Measurements from ENCODE around the gene STC2. TPM values are rescaled to one million over a fixed set of nuclear protein-coding genes. Genes with fewer than 3 reads are reported as not detected.

STC2 gene
- polyA plus RNA-seq, 3 donors, result not detected

- H3K4me1 Mint-ChIP-seq, result peaks cover 2% of the 10 kb centered on the region
- H3K4me3 Mint-ChIP-seq, result peak overlapping the region in 1 of 2 donors; percentile 46
- DNase-seq, result no peak
- Histone ChIP-seq H2AFZ (ENCODE audit: insufficient read depth, low read depth, low read length, poor library complexity, severe bottlenecking) (no peak overlapping the region), H3K36me3 (replicated peaks in 1 of 2; ENCODE audit: control insufficient read depth in 1 of 2, insufficient read depth in 2 of 2, low read length in 2 of 2) (no peaks in the 10 kb centered on the region), H3K79me2 (ENCODE audit: insufficient read depth, low read length) (no peaks in the 10 kb centered on the region), H3K4me1 (ENCODE audit: control insufficient read depth in 1 of 2, insufficient read depth in 2 of 2, low read length in 2 of 2) (no peaks in the 10 kb centered on the region), H4K20me1 (ENCODE audit: insufficient read depth, low read length) (no peaks in the 10 kb centered on the region), H3K27me3 (ENCODE audit: control insufficient read depth in 2 of 2, insufficient read depth in 2 of 2, low read length in 2 of 2) (peaks cover 0 to 24% of the 10 kb centered on the region in 2 donors), H3K27ac (ENCODE audit: low read depth in 1 of 2, low read length in 2 of 2) (no peak overlapping the region), H3K9me3 (replicated peaks in 1 of 2; ENCODE audit: control insufficient read depth in 1 of 2, insufficient read depth in 1 of 2, low read length in 2 of 2) (peaks cover under 1 to 2% of the 10 kb centered on the region in 2 donors), H3K4me3 (replicated peaks in 1 of 3; ENCODE audit: low read depth in 2 of 3, low read length in 3 of 3) (no peak overlapping the region), H3K4me2 (replicated peaks; ENCODE audit: extremely low read depth, low read length, poor library complexity, severe bottlenecking) (no peak overlapping the region), H3K9ac (ENCODE audit: insufficient read depth, low read length, poor library complexity, severe bottlenecking) (no peak overlapping the region)
- TF ChIP-seq CTCF (IDR thresholded peaks at IDR 0.05), result no peak
- no CpG with 5 or more reads among the region's 6 CpGs for WGBS (ENCODE audit: insufficient coverage)
- H3K27me3 Mint-ChIP-seq (ENCODE audit: low read depth in 3 of 3), result peaks cover 9 to 44% (median 26%) of the 10 kb centered on the region in 3 donors
- no peak overlapping the region for H3K27ac Mint-ChIP-seq
- intact Hi-C loops (cut with micrococcal nuclease), result no loop called here
- no peaks in the 10 kb centered on the region for H3K36me3 Mint-ChIP-seq
- H3K9me3 Mint-ChIP-seq, result peaks cover under 1 to 7% (median 1%) of the 10 kb centered on the region in 7 donors
These were observed 25.6 kb downstream of the STC2 start for GRCh38 chr5:173302546-173303155.

GRCh38 chr5:173301695-173302545 lies 26.3 kb downstream of the STC2 start:
- no peaks in the 10 kb centered on the region for H3K9me3 ChIP-seq (replicated peaks in 1 of 2; ENCODE audit: control insufficient read depth in 1 of 2, insufficient read depth in 1 of 2, low read length in 2 of 2)
- H3K4me3 Mint-ChIP-seq, result peak overlapping the region in 1 of 2 donors; percentile 46
- H3K27me3 ChIP-seq (ENCODE audit: control insufficient read depth in 2 of 2, insufficient read depth in 2 of 2, low read length in 2 of 2), result peaks cover 0 to 24% of the 10 kb centered on the region in 2 donors
- WGBS (ENCODE audit: insufficient coverage), result 57% methylated on average over 15 of the region's 17 CpGs
- no peak for TF ChIP-seq CTCF (IDR thresholded peaks at IDR 0.05)
- no peaks in the 10 kb centered on the region for H3K79me2 ChIP-seq (ENCODE audit: insufficient read depth, low read length)
- no peaks in the 10 kb centered on the region for H4K20me1 ChIP-seq (ENCODE audit: insufficient read depth, low read length)
- H3K4me3 ChIP-seq (replicated peaks in 1 of 3; ENCODE audit: low read depth in 2 of 3, low read length in 3 of 3), result no peak overlapping the region
- intact Hi-C loops (cut with micrococcal nuclease), result no loop called here
- no peak overlapping the region for H3K9ac ChIP-seq (ENCODE audit: insufficient read depth, low read length, poor library complexity, severe bottlenecking)
- H2AFZ ChIP-seq (ENCODE audit: insufficient read depth, low read depth, low read length, poor library complexity, severe bottlenecking), result no peak overlapping the region
- no peak overlapping the region for H3K27ac ChIP-seq (ENCODE audit: low read depth in 1 of 2, low read length in 2 of 2)
- H3K36me3 Mint-ChIP-seq, result no peaks in the 10 kb centered on the region
- no peaks in the 10 kb centered on the region for H3K36me3 ChIP-seq (replicated peaks in 1 of 2; ENCODE audit: control insufficient read depth in 1 of 2, insufficient read depth in 2 of 2, low read length in 2 of 2)
- H3K4me1 ChIP-seq (ENCODE audit: control insufficient read depth in 1 of 2, insufficient read depth in 2 of 2, low read length in 2 of 2), result no peaks in the 10 kb centered on the region
- peaks cover 2% of the 10 kb centered on the region for H3K4me1 Mint-ChIP-seq
- H3K27ac Mint-ChIP-seq, result no peak overlapping the region
- peaks cover 11 to 40% (median 26%) of the 10 kb centered on the region in 3 donors for H3K27me3 Mint-ChIP-seq (ENCODE audit: low read depth in 3 of 3)
- DNase-seq, result no peak
- H3K4me2 ChIP-seq (replicated peaks; ENCODE audit: extremely low read depth, low read length, poor library complexity, severe bottlenecking), result no peak overlapping the region
- peaks cover 0 to 2% (median 0%) of the 10 kb centered on the region in 7 donors for H3K9me3 Mint-ChIP-seq
